HG02588 (cell line): Measurements from ENCODE around the gene RABEP2.

Experiments
- ATAC-seq: cut with Tn5 transposase; IDR thresholded peaks from one replicate; pipeline ENCODE4 v1.9.1; 2021; ENCODE audit warnings: mild to moderate bottlenecking, moderate library complexity; ENCODE audit not compliant: unreplicated experiment

The RABEP2 gene

GRCh38 chr16:28859326-28859725 lies 65.7 kb downstream of the RABEP2 start:
- no peak for ATAC-seq

GRCh38 chr16:28858421-28858820 lies 66.6 kb downstream of the RABEP2 start:
- ATAC-seq = no peak
